H1 (cell line): ENCODE data around the gene XPNPEP1. TPM values are rescaled to one million over a fixed set of nuclear protein-coding genes. Genes with fewer than 3 reads are reported as not detected.

Experiments
- CTCF ChIA-PET: fragments of 300-600 bp; sonication (Branson Sonifier 250); formaldehyde crosslinking; loops from one replicate; lab custom pipeline; 2021; ENCODE audit not compliant: partially characterized antibody; lab: Charles Lee
- POLR2A ChIA-PET: fragments of 300-600 bp; sonication (Branson Sonifier 250); formaldehyde crosslinking; loops from one replicate; lab custom pipeline; 2021; ENCODE audit warnings: inconsistent platforms; ENCODE audit not compliant: partially characterized antibody; lab: Charles Lee
- DNase-seq, 2 experiments: peaks; one replicate each; pipeline versions ENCODE4 v3.0.0 to v3.0.0-alpha.2; 2010 to 2022; ENCODE audit warnings: low spot score in 2 of 2, low read depth in 1 of 2, mixed read lengths in 1 of 2
- FAIRE-seq: peaks from 2 replicates; lab custom pipeline; 2011; peaks lifted over from hg19 to GRCh38; lab: Jason Lieb, UNC
- H2AFZ ChIP-seq: 2 replicates; pipeline ENCODE4 v1.8.1; 2012; ENCODE audit warnings: low read length, inconsistent platforms
- H2AK5ac ChIP-seq: 2 replicates; pipeline ENCODE4 v1.6.1; 2013; ENCODE audit warnings: low read depth, low read length
- H2BK120ac ChIP-seq: replicated peaks from 2 replicates; pipeline ENCODE3; 2013; ENCODE audit warnings: low read depth, low read length, inconsistent platforms
- H2BK12ac ChIP-seq: 2 replicates; pipeline ENCODE4 v1.6.1; 2013; ENCODE audit warnings: low read depth, low read length
- H2BK15ac ChIP-seq: 2 replicates; pipeline ENCODE4 v1.6.1; 2013; ENCODE audit warnings: low read length
- H2BK20ac ChIP-seq: 2 replicates; pipeline ENCODE4 v1.6.1; 2013; ENCODE audit warnings: low read length
- H2BK5ac ChIP-seq: 2 replicates; pipeline ENCODE4 v1.6.1; 2013; ENCODE audit warnings: low read depth, low read length
- H3K14ac ChIP-seq: 2 replicates; pipeline ENCODE4 v1.6.1; 2013; ENCODE audit warnings: inconsistent platforms; ENCODE audit not compliant: insufficient read length
- H3K18ac ChIP-seq: 2 replicates; pipeline ENCODE4 v1.6.1; 2013; ENCODE audit warnings: low read length; ENCODE audit errors: extremely low read depth
- H3K23ac ChIP-seq: 2 replicates; pipeline ENCODE4 v1.6.1; 2013; ENCODE audit warnings: inconsistent platforms; ENCODE audit not compliant: insufficient read length
- H3K23me2 ChIP-seq: 2 replicates; pipeline ENCODE4 v1.6.1; 2013; ENCODE audit warnings: low read depth, low read length
- H3K27ac ChIP-seq: 2 replicates; pipeline ENCODE4 v1.6.1; 2011; ENCODE audit warnings: low read depth, low read length, inconsistent platforms
- H3K27me3 ChIP-seq, 4 experiments: replicated peaks in 1 of 4; 1 replicate in 1 of 4; 2 replicates in 3 of 4; pipeline versions ENCODE4 v1.6.1 to v1.8.1; 2011 to 2013; ENCODE audit warnings: low read length in 3 of 4, mild to moderate bottlenecking in 3 of 4, inconsistent platforms in 2 of 4, mixed read lengths in 2 of 4, moderate library complexity in 1 of 4; ENCODE audit not compliant: control insufficient read depth in 3 of 4, insufficient read depth in 3 of 4; ENCODE audit errors: extremely low read depth in 1 of 4
- H3K36me3 ChIP-seq, 4 experiments: 2 replicates each; pipeline versions ENCODE4 v1.6.1 to v1.8.1; 2011 to 2013; ENCODE audit warnings: mild to moderate bottlenecking in 4 of 4, low read length in 3 of 4, moderate library complexity in 2 of 4, control low read depth in 1 of 4, inconsistent platforms in 1 of 4; ENCODE audit not compliant: insufficient read depth in 4 of 4, control insufficient read depth in 2 of 4
- H3K4ac ChIP-seq: replicated peaks from 2 replicates; pipeline ENCODE3; 2013; ENCODE audit warnings: low read length, low read depth, mixed read lengths, inconsistent platforms; ENCODE audit not compliant: insufficient read length
- H3K4me1 ChIP-seq, 4 experiments: replicated peaks in 1 of 4; 1 replicate in 1 of 4; 2 replicates in 3 of 4; pipeline versions ENCODE4 v1.6.1 to v1.8.1; 2011 to 2013; ENCODE audit warnings: low read length in 3 of 4, inconsistent platforms in 2 of 4, mixed read lengths in 1 of 4; ENCODE audit not compliant: insufficient read depth in 4 of 4, control insufficient read depth in 3 of 4
- H3K4me2 ChIP-seq, 2 experiments: 2 replicates each; pipeline versions ENCODE4 v1.6.1 to v1.8.1; 2011 to 2013; ENCODE audit warnings: low read depth in 2 of 2, low read length in 2 of 2, control low read depth in 1 of 2, inconsistent platforms in 1 of 2, mild to moderate bottlenecking in 1 of 2; ENCODE audit not compliant: insufficient read depth in 1 of 2
- H3K4me3 ChIP-seq, 4 experiments: fragments of 200-600, 300-600 bp in 1 of 4; sonication (generic), shearing (Covaris generic), sonication (Bioruptor Twin) in 1 of 4; 2 replicates each; pipeline versions ENCODE4 v1.5.1 to v1.8.1; 2011 to 2016; ENCODE audit warnings: low read length in 4 of 4, low read depth in 3 of 4, control low read depth in 2 of 4, inconsistent platforms in 2 of 4, mild to moderate bottlenecking in 2 of 4, mixed read lengths in 1 of 4, moderate library complexity in 1 of 4; ENCODE audit not compliant: insufficient read depth in 2 of 4; ENCODE audit errors: extremely low read depth in 1 of 4
- H3K56ac ChIP-seq: replicated peaks from 2 replicates; pipeline ENCODE3; 2013; ENCODE audit warnings: low read depth, mild to moderate bottlenecking, mixed read lengths, low read length, inconsistent platforms; ENCODE audit not compliant: insufficient read length
- H3K79me1 ChIP-seq: 2 replicates; pipeline ENCODE4 v1.6.1; 2013; ENCODE audit warnings: low read depth, low read length, control low read depth
- H3K79me2 ChIP-seq, 2 experiments: 2 replicates each; pipeline versions ENCODE4 v1.6.1 to v1.8.1; 2012 to 2013; ENCODE audit warnings: low read length in 2 of 2, mild to moderate bottlenecking in 2 of 2, inconsistent platforms in 1 of 2; ENCODE audit not compliant: insufficient read depth in 2 of 2, control insufficient read depth in 1 of 2
- H3K9ac ChIP-seq, 4 experiments: replicated peaks in 1 of 4; 1 replicate in 1 of 4; 2 replicates in 3 of 4; pipeline versions ENCODE4 v1.6.1 to v1.8.1; 2011 to 2013; ENCODE audit warnings: low read depth in 3 of 4, low read length in 3 of 4, control low read depth in 2 of 4, mild to moderate bottlenecking in 2 of 4, moderate library complexity in 2 of 4, inconsistent platforms in 1 of 4; ENCODE audit errors: extremely low read depth in 1 of 4
- H3K9me3 ChIP-seq, 2 experiments: 2 replicates each; pipeline versions ENCODE4 v1.6.1 to v1.8.1; 2012 to 2013; ENCODE audit warnings: mild to moderate bottlenecking in 2 of 2, moderate library complexity in 2 of 2, control low read depth in 1 of 2, inconsistent platforms in 1 of 2, low read depth in 1 of 2, low read length in 1 of 2, mixed read lengths in 1 of 2; ENCODE audit not compliant: insufficient read depth in 2 of 2
- H4K20me1 ChIP-seq, 2 experiments: replicated peaks in 1 of 2; 2 replicates each; pipeline versions ENCODE3 to v1.8.1; 2011 to 2013; ENCODE audit warnings: inconsistent platforms in 2 of 2, low read length in 2 of 2, mild to moderate bottlenecking in 1 of 2; ENCODE audit not compliant: insufficient read depth in 2 of 2, control insufficient read depth in 1 of 2
- H4K5ac ChIP-seq: 2 replicates; pipeline ENCODE4 v1.6.1; 2013; ENCODE audit warnings: low read length, low read depth, mixed read lengths, inconsistent platforms; ENCODE audit not compliant: insufficient read length
- H4K8ac ChIP-seq: 2 replicates; pipeline ENCODE4 v1.8.0; 2013; ENCODE audit warnings: mild to moderate bottlenecking, moderate library complexity, low read length, inconsistent platforms; ENCODE audit not compliant: insufficient read depth; ENCODE audit errors: extremely low read depth
- H4K91ac ChIP-seq: replicated peaks from 2 replicates; pipeline ENCODE3; 2013; ENCODE audit warnings: low read length, mixed read lengths, inconsistent platforms; ENCODE audit not compliant: insufficient read length
- CTBP2 ChIP-seq: IDR thresholded peaks from 2 replicates; pipeline ENCODE4 v1.7.0; 2011; ENCODE audit warnings: borderline replicate concordance, mild to moderate bottlenecking, moderate library complexity, mixed read lengths, low read length; ENCODE audit not compliant: insufficient read depth, insufficient read length
- WGBS, 2 experiments: shearing (Covaris generic) in 1 of 2; methylation state at CpG; one replicate each; pipeline versions ENCODE4 v1.1.6 to v1.1.7; 2013 to 2015; ENCODE audit warnings: low lambda C conversion rate in 2 of 2, mixed read lengths in 2 of 2, inconsistent platforms in 1 of 2, low coverage in 1 of 2, missing lambda C conversion rate in 1 of 2; ENCODE audit not compliant: insufficient replicate concordance in 2 of 2, insufficient coverage in 1 of 2, insufficient read length in 1 of 2; ENCODE audit errors: extremely low coverage in 1 of 2, missing lambda C conversion rate in 1 of 2; 5-methylcytosine and 5-hydroxymethylcytosine counted together
- polyA plus RNA-seq, 7 experiments: library from polyadenylated mRNA; depleted of rRNA in 3 of 7; stranded (reverse) in 5 of 7; unstranded in 2 of 7; fragments of >200 nt in 5 of 7; fragments of 200-250 nt in 2 of 7; gene quantifications; 1 replicate in 5 of 7; 2 replicates in 1 of 7; 4 replicates in 1 of 7; pipeline versions ENCODE4 v1.2.1 to v1.2.3, GENCODE V29; 2011 to 2013; ENCODE audit warnings: missing spikeins in 2 of 7, mixed read lengths in 2 of 7
- total RNA-seq: library from RNA; stranded (reverse); fragmentation: NEBNext Ultra II Directional; extraction: Animal tissue kit (Norgen Biotek cat#: 25700); gene quantifications from 2 replicates; pipeline ENCODE4 v1.2.1, GENCODE V29; 2021

Gene XPNPEP1
- total and polyA plus RNA-seq, 2 of the 8 experiments (the other 6 are each of a cell fraction or from before 2014, with no cell fraction given) = 61.1 to 201 TPM

GRCh38 chr10:109960682-109961081, 37.4 kb upstream of the XPNPEP1 start:
- H2AFZ ChIP-seq = no peak overlapping the region
- H3K4ac ChIP-seq = no peak overlapping the region
- no peak overlapping the region for H2BK5ac ChIP-seq
- H3K9me3 ChIP-seq = no peaks in the 10 kb centered on the region
- no peak overlapping the region for H3K14ac ChIP-seq
- no peak overlapping the region for H3K23ac ChIP-seq
- WGBS, 2 experiments = 88% methylated on average over 2 of the region's 2 CpGs; no CpG with 5 or more reads in 1 of the 2 experiments
- H2BK20ac ChIP-seq = no peak overlapping the region
- FAIRE-seq = no peak
- H3K18ac ChIP-seq = no peak overlapping the region
- H4K91ac ChIP-seq = no peak overlapping the region
- ChIA-PET CTCF (interaction anchor here (3.4 kb wide), 1 partner anchor 74 kb away, joined by 10 read pairs; no protein-coding TSS in a partner anchor), POLR2A (no interaction called here)
- H2AK5ac ChIP-seq = no peak overlapping the region
- no peaks in the 10 kb centered on the region for H3K27me3 ChIP-seq
- no peak overlapping the region for H3K27ac ChIP-seq
- H2BK120ac ChIP-seq = no peak overlapping the region
- peaks cover 5 to 11% (median 9%) of the 10 kb centered on the region in 4 experiments; a peak in 6 of 7 replicates for H3K4me1 ChIP-seq
- H4K20me1 ChIP-seq = no peaks in the 10 kb centered on the region
- no peaks in the 10 kb centered on the region for H3K79me1 ChIP-seq
- no peak overlapping the region for H3K4me2 ChIP-seq
- H4K5ac ChIP-seq = no peak overlapping the region
- H2BK12ac ChIP-seq = no peak overlapping the region
- no peaks in the 10 kb centered on the region for H3K36me3 ChIP-seq
- DNase-seq = no peak
- no peak overlapping the region for H3K4me3 ChIP-seq
- no peak overlapping the region for H4K8ac ChIP-seq
- no peaks in the 10 kb centered on the region; the same call in 1 of the 2 replicates for H3K23me2 ChIP-seq
- H3K56ac ChIP-seq = no peak overlapping the region
- no peaks in the 10 kb centered on the region for H3K79me2 ChIP-seq
- TF ChIP-seq CTBP2 = no peak
- no peak overlapping the region for H2BK15ac ChIP-seq
- H3K9ac ChIP-seq = no peak overlapping the region
